ENCODE data around the gene WDR6.

Gene WDR6

GRCh38 chr3:49009396-49009795, 2.2 kb downstream of the WDR6 start:
- H3K4me3 ChIP-seq (ENCODE audit: low read length): no peak overlapping the region
- no peak for DNase-seq (ENCODE audit: low read depth)
- no peak for TF ChIP-seq CTCF (IDR thresholded peaks at IDR 0.05; ENCODE audit: insufficient read depth, low read depth, low read length, missing control alignments)

GRCh38 chr3:49012441-49013017, 5.3 kb downstream of the WDR6 start:
- no peak for DNase-seq (ENCODE audit: low read depth)
- TF ChIP-seq CTCF (IDR thresholded peaks at IDR 0.05; ENCODE audit: insufficient read depth, low read depth, low read length, missing control alignments): no peak
- H3K4me3 ChIP-seq (ENCODE audit: low read length): no peak overlapping the region

GRCh38 chr3:49013113-49013737, 6.0 kb downstream of the WDR6 start:
- H3K4me3 ChIP-seq (ENCODE audit: low read length): no peak overlapping the region
- TF ChIP-seq CTCF (IDR thresholded peaks at IDR 0.05; ENCODE audit: insufficient read depth, low read depth, low read length, missing control alignments): no peak
- no peak for DNase-seq (ENCODE audit: low read depth)

DNA sequence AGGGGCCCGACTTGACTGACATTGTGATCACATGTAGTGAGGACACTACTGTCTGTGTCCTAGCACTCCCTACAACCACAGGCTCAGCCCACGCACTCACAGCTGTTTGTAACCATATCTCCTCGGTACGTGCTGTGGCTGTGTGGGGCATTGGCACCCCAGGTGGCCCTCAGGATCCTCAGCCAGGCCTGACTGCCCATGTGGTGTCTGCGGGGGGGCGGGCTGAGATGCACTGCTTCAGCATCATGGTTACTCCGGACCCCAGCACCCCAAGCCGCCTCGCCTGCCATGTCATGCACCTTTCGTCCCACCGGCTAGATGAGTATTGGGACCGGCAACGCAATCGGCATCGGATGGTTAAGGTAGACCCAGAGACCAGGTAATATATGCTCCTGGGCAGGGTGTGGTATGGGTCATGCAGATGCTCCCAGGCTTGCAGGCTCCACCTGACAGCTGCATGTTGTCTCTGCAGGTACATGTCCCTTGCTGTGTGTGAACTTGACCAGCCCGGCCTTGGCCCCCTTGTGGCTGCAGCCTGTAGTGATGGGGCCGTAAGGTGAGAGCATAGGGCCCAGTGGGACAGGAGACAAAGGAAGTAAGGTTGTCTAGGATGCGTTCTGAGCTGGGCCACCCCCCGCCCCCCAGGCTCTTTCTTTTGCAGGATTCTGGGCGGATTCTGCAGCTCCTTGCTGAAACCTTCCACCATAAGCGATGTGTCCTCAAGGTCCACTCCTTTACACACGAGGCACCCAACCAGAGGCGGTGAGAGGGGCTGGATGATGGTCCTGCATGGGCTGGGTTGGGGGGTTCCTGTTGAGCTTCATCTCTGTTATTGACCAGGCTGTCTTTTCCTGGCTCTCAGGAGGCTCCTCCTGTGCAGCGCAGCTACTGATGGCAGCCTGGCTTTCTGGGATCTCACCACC, 6.8 kb downstream of the WDR6 start:
- peak; percentile 64 for DNase-seq (ENCODE audit: low read depth)
- TF ChIP-seq CTCF (IDR thresholded peaks at IDR 0.05; ENCODE audit: insufficient read depth, low read depth, low read length, missing control alignments): peak; percentile 60

DNA sequence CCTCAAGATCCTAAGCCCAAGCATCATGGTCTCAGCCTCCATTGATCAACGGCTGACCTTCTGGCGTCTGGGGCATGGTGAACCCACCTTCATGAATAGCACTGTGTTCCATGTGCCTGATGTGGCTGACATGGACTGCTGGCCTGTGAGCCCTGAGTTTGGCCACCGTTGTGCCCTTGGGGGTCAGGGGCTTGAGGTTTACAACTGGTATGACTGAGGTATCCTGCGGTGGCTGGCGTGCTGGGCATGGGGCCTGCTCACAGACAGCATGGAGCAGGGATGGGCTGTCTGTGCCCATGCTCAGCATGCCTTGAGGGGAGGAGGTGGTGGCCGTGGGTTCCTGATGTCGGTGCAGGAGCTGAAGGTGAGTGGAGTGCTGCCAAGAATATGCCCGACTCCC, 7.9 kb downstream of the WDR6 start:
- no peak for TF ChIP-seq CTCF (IDR thresholded peaks at IDR 0.05; ENCODE audit: insufficient read depth, low read depth, low read length, missing control alignments)
- H3K4me3 ChIP-seq (ENCODE audit: low read length): no peak overlapping the region

More for the DNA sequence above, 6.8 kb downstream of the WDR6 start:
- H3K4me3 ChIP-seq (ENCODE audit: low read length): no peak overlapping the region

DNA sequence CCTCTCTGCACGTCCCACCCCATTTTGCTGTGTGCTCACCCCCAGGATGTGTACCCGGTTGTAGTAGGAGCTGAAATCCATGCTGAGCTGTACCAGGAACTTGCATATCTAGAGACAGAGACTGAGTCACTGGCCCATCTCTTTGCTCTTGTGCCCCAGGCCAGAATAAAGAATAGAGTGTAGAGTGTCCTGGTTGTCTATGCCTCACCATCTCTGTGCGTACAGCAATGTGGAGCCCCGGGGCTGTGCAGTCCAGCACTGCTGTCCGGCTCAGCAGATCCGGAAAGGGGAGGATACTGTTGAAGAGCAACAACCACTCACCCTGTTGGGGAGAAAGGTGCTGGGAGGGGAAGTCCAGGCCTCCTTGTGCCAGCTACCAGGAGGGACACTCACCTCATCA, 8.6 kb downstream of the WDR6 start:
- H3K4me3 ChIP-seq (ENCODE audit: low read length): no peak overlapping the region
- TF ChIP-seq CTCF (IDR thresholded peaks at IDR 0.05; ENCODE audit: insufficient read depth, low read depth, low read length, missing control alignments): no peak
- peak; percentile 74 for DNase-seq (ENCODE audit: low read depth)

More for the DNA sequence above, 7.9 kb downstream of the WDR6 start:
- DNase-seq (ENCODE audit: low read depth): no peak

All from epithelial cell of esophagus (primary cell).